NB4 (cell line): ENCODE measurements around the gene PML.

Source experiments
- DNase-seq: peaks from one replicate; pipeline ENCODE4 v3.0.0; 2010; ENCODE audit warnings: low read depth
- H3K4me3 ChIP-seq: one replicate; pipeline ENCODE4 v1.5.1; 2011; ENCODE audit warnings: mild to moderate bottlenecking, low read depth, low read length, moderate library complexity
- MYC ChIP-seq: IDR thresholded peaks from 2 replicates; pipeline ENCODE4 v1.6.1; 2011; ENCODE audit warnings: low read depth, low read length
- POLR2A ChIP-seq: IDR thresholded peaks from 2 replicates; pipeline ENCODE4 v1.6.1; 2011; ENCODE audit warnings: mild to moderate bottlenecking; ENCODE audit not compliant: insufficient read length; ENCODE audit errors: extremely low read depth
- TF ChIP-seq, protein P1 (sequence below): IDR thresholded peaks from 2 replicates; pipeline ENCODE4 v1.6.1; 2011; ENCODE audit warnings: low read depth, low read length
- TF ChIP-seq, protein P2 (sequence below): IDR thresholded peaks from one replicate; pipeline ENCODE4 v1.5.1; 2012; ENCODE audit warnings: low read depth, low read length

Gene PML

DNA sequence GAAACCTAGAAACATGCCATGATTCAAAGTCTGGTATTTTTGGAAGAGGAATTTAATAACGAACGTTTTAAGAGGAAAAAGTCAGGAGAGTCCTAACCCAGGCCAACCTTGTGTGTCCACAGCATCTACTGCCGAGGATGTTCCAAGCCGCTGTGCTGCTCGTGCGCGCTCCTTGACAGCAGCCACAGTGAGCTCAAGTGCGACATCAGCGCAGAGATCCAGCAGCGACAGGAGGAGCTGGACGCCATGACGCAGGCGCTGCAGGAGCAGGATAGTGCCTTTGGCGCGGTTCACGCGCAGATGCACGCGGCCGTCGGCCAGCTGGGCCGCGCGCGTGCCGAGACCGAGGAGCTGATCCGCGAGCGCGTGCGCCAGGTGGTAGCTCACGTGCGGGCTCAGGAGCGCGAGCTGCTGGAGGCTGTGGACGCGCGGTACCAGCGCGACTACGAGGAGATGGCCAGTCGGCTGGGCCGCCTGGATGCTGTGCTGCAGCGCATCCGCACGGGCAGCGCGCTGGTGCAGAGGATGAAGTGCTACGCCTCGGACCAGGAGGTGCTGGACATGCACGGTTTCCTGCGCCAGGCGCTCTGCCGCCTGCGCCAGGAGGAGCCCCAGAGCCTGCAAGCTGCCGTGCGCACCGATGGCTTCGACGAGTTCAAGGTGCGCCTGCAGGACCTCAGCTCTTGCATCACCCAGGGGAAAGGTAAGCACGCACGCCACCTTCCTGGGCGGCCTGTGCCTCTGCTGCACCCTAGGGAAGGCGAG is 28.4 kb downstream of the PML start:
- no peak for DNase-seq
- no peak overlapping the region for H3K4me3 ChIP-seq
- TF ChIP-seq MYC (no peak), POLR2A (no peak)
- TF ChIP-seq, protein P1, sequence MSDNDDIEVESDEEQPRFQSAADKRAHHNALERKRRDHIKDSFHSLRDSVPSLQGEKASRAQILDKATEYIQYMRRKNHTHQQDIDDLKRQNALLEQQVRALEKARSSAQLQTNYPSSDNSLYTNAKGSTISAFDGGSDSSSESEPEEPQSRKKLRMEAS: no peak
- TF ChIP-seq, protein P2, sequence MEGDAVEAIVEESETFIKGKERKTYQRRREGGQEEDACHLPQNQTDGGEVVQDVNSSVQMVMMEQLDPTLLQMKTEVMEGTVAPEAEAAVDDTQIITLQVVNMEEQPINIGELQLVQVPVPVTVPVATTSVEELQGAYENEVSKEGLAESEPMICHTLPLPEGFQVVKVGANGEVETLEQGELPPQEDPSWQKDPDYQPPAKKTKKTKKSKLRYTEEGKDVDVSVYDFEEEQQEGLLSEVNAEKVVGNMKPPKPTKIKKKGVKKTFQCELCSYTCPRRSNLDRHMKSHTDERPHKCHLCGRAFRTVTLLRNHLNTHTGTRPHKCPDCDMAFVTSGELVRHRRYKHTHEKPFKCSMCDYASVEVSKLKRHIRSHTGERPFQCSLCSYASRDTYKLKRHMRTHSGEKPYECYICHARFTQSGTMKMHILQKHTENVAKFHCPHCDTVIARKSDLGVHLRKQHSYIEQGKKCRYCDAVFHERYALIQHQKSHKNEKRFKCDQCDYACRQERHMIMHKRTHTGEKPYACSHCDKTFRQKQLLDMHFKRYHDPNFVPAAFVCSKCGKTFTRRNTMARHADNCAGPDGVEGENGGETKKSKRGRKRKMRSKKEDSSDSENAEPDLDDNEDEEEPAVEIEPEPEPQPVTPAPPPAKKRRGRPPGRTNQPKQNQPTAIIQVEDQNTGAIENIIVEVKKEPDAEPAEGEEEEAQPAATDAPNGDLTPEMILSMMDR: no peak

DNA sequence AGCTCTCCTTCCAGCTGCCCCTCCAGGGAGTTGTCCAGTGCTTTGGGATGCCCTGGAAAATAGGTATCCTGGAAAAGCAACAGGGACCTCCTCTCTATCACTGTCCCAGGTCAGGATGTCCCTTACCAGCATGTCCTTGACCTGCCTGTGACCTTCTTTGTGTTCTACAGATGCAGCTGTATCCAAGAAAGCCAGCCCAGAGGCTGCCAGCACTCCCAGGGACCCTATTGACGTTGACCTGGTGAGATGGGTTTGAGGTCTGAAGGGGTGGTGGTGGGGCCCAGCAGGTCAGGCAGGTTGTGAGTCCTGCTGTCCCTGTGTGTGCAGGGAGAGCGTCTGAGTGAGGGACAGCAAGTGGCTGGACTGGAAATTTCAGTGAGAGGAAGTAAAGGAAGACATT is 30.2 kb downstream of the PML start:
- TF ChIP-seq, protein P2: no peak
- no peak for TF ChIP-seq MYC
- TF ChIP-seq POLR2A: no peak
- TF ChIP-seq, protein P1: no peak
- DNase-seq: no peak
- H3K4me3 ChIP-seq: no peak overlapping the region

DNA sequence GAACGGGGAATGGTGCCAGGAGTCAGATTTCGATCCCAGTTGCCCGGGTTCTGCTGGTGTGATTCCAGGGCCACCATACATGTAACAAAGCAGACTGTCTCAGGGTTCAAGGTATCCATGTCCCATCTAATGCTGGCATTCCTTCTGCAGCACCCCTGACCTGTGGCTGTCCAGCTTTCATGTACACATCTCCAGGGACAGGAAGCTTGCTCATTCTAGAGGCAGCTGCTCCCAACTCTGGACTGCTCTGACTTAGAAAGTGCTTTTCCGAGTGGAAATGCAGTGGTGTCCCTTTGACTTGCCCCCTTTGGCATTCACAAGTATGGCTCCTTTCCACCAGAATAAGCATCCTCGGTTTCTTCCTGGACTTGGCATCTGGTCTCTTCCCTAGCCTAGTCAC is 30.9 kb downstream of the PML start:
- no peak for DNase-seq
- TF ChIP-seq POLR2A (no peak), MYC (no peak)
- TF ChIP-seq, protein P2: no peak
- TF ChIP-seq, protein P1: no peak
- no peak overlapping the region for H3K4me3 ChIP-seq

DNA sequence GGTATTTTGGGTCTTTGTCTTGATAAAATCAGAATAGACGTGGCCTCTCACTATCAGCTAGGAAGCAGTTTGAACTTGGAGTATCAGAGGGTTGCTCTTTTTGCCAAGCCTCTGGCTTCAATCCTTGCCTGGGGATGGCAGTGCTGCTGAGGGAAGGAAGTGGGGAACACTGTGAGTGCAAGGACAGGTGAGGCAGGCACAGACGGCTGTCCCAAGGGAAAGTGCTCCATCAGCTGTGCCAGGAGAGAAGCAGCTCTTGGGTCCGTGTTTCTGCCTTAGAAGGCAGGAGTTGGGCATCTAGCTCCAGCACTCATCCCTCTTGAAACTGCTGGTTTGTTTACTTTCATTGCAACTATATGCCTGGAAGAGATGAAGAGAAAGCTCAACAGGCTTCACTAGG is 33.2 kb downstream of the PML start:
- DNase-seq: no peak
- TF ChIP-seq, protein P2: no peak
- no peak overlapping the region for H3K4me3 ChIP-seq

DNA sequence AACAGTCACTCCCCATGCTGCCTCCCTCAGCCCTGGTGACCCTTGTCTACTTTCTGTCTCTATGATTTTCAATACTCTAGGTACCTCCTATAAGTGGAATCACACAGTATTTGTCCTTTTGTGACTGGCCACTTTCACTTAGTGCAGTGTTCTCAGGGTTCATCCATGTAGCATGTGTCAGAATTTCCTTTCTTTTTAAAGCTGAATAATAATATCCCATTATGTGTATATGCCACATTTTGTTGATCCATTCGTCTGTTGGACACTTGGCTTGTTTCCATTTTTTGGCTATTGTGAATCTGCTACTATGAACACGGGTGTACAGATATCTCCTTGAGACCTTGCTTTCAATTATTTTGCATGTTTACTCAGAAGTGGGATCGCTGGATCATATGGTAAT is 34.1 kb downstream of the PML start:
- no peak for DNase-seq
- no peak for TF ChIP-seq MYC
- TF ChIP-seq, protein P1: no peak
- TF ChIP-seq POLR2A: no peak
- TF ChIP-seq, protein P2: no peak
- no peak overlapping the region for H3K4me3 ChIP-seq

DNA sequence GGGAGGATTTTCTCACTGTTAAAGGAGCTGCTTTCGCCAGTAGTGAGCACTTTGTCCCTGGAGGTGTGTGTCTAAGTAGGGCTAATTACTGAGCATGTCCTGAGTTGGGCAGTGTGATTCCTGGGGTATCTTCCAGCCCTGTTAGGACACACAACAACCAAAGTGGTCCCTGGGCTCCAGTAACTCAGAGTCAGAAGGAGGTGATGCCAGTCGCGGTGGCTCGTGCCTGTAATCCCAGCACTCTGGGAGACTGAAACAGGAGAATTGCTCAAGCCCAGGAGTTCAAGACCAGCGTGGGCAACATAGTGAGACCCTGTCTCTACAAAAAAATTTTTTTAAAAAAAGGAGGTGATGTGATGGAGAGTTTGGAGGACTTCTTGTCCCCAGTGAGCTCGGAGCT is 37.5 kb downstream of the PML start:
- no peak for DNase-seq
- TF ChIP-seq, protein P1: no peak
- TF ChIP-seq MYC (no peak), POLR2A (no peak)
- TF ChIP-seq, protein P2: no peak
- H3K4me3 ChIP-seq: no peak overlapping the region
